Measurements from ENCODE around the gene USP24. TPM values are rescaled to one million over a fixed set of nuclear protein-coding genes. Genes with fewer than 3 reads are reported as not detected.
"Not testable (repeated sequence)": the region's sequence is repeated elsewhere in the genome, so short reads cannot be mapped to it uniquely, and the experiment has no call there.

The USP24 gene
- total and polyA plus RNA-seq, 2 donors (not counting 3 experiments of a cell fraction or from before 2014, with no cell fraction given), result 8.2 to 30.0 TPM

GRCh38 chr1:55230659-55231058, 15.5 kb upstream of the USP24 start:
- Histone ChIP-seq H3K27ac (ENCODE audit: insufficient read depth, low read depth, low read length) (no peak overlapping the region), H3K9me1 (replicated peaks; ENCODE audit: control insufficient read depth, extremely low read depth, insufficient read depth, low read length) (no peaks in the 10 kb centered on the region), H3K9me3 (replicated peaks; ENCODE audit: control insufficient read depth, insufficient read depth, low read length) (no peaks in the 10 kb centered on the region), H3K4me2 (ENCODE audit: insufficient read depth, low read length) (no peak overlapping the region), H3K4me3 (replicated peaks in 1 of 3; ENCODE audit: insufficient read depth in 1 of 3, low read depth in 1 of 3, low read length in 3 of 3) (no peak overlapping the region), H3K4me1 (ENCODE audit: control insufficient read depth, extremely low read depth, insufficient read depth, low read length) (no peaks in the 10 kb centered on the region), H3K27me3 (ENCODE audit: control insufficient read depth in 2 of 2, insufficient read depth in 2 of 2, low read length in 2 of 2) (peaks cover 3 to 12% of the 10 kb centered on the region in 2 experiments), H3K36me3 (ENCODE audit: control insufficient read depth in 2 of 2, extremely low read depth in 1 of 2, insufficient read depth in 2 of 2, low read length in 2 of 2) (no peaks in the 10 kb centered on the region), H3K9ac (replicated peaks; ENCODE audit: extremely low read depth, insufficient read depth, low read length) (no peak overlapping the region), H3K79me2 (ENCODE audit: control insufficient read depth, insufficient read depth, low read length) (no peaks in the 10 kb centered on the region), H2AFZ (ENCODE audit: low read depth, low read length) (no peak overlapping the region), H4K20me1 (replicated peaks; ENCODE audit: control insufficient read depth, extremely low read depth, insufficient read depth, low read length) (no peaks in the 10 kb centered on the region)
- FAIRE-seq (no peak), DNase-seq (ENCODE audit: low read depth, low spot score) (no peak)
- ChIA-PET CTCF (interaction anchor here (0.9 to 1.4 kb wide), 2 partner anchors 21 to 26 kb away, joined by 3 read pairs; no protein-coding TSS in a partner anchor), POLR2A (no interaction called here)
- no peak for TF ChIP-seq POLR2A (IDR thresholded peaks at IDR 0.05; ENCODE audit: low read depth, low read length)
- TF ChIP-seq JUN (IDR thresholded peaks at IDR 0.05; ENCODE audit: borderline replicate concordance, insufficient read depth, insufficient read length, low read depth), result no peak
- no peak for TF ChIP-seq MAX (IDR thresholded peaks at IDR 0.05; ENCODE audit: insufficient read depth, insufficient read length)
- TF ChIP-seq GATA2 (IDR thresholded peaks at IDR 0.05; ENCODE audit: insufficient read depth, insufficient read length, low read depth, low read length), result no peak
- no peak for TF ChIP-seq EZH2 (IDR thresholded peaks at IDR 0.05; ENCODE audit: borderline replicate concordance, low read depth, low read length, severe bottlenecking)
- TF ChIP-seq CTCF (IDR thresholded peaks at IDR 0.05; ENCODE audit: extremely low read depth in 1 of 2, insufficient read depth in 1 of 2, low read depth in 1 of 2, low read length in 2 of 2), result no peak
- no peak for TF ChIP-seq MYC (IDR thresholded peaks at IDR 0.05; ENCODE audit: low read depth, low read length)
- no peak for TF ChIP-seq POLR2AphosphoS5 (IDR thresholded peaks at IDR 0.05; ENCODE audit: insufficient read depth, low read depth, low read length)
- TF ChIP-seq FOS (IDR thresholded peaks at IDR 0.05; ENCODE audit: borderline replicate concordance, insufficient read depth, low read length), result no peak
- BruUV-seq (replicated peaks), result no TSS peak
- dilution Hi-C loops (cut with MboI; ENCODE audit: extremely low pct_ligation_motif_present, low sequenced_read_pairs), result no loop called here
- intact Hi-C loops (cut with micrococcal nuclease), result no loop called here

- CTCF ChIA-PET, result interaction anchor here (0.6 to 1.4 kb wide), 4 partner anchors 9 to 50 kb away, joined by 3 read pairs; no protein-coding TSS in a partner anchor
- H3K9me3 ChIP-seq (replicated peaks; ENCODE audit: control insufficient read depth, insufficient read depth, low read length); H3K9me1 ChIP-seq (replicated peaks; ENCODE audit: control insufficient read depth, extremely low read depth, insufficient read depth, low read length); H3K79me2 ChIP-seq (ENCODE audit: control insufficient read depth, insufficient read depth, low read length); H2AFZ ChIP-seq (ENCODE audit: low read depth, low read length); BruUV-seq (replicated peaks); H3K27ac ChIP-seq (ENCODE audit: insufficient read depth, low read depth, low read length); DNase-seq (ENCODE audit: low read depth, low spot score); H4K20me1 ChIP-seq (replicated peaks; ENCODE audit: control insufficient read depth, extremely low read depth, insufficient read depth, low read length); H3K9ac ChIP-seq (replicated peaks; ENCODE audit: extremely low read depth, insufficient read depth, low read length); H3K4me3 ChIP-seq (replicated peaks in 1 of 3; ENCODE audit: insufficient read depth in 1 of 3, low read depth in 1 of 3, low read length in 3 of 3); H3K4me1 ChIP-seq (ENCODE audit: control insufficient read depth, extremely low read depth, insufficient read depth, low read length); FAIRE-seq; POLR2A ChIA-PET; H3K36me3 ChIP-seq (ENCODE audit: control insufficient read depth in 2 of 2, extremely low read depth in 1 of 2, insufficient read depth in 2 of 2, low read length in 2 of 2); H3K4me2 ChIP-seq (ENCODE audit: insufficient read depth, low read length); dilution Hi-C loops (cut with MboI; ENCODE audit: extremely low pct_ligation_motif_present, low sequenced_read_pairs); intact Hi-C loops (cut with micrococcal nuclease): not testable (repeated sequence)
- peaks cover 3 to 20% of the 10 kb centered on the region in 2 experiments for H3K27me3 ChIP-seq (ENCODE audit: control insufficient read depth in 2 of 2, insufficient read depth in 2 of 2, low read length in 2 of 2)
Measured at GRCh38 chr1:55229726-55230125, 14.6 kb upstream of the USP24 start.

Measured in endothelial cell of umbilical vein (primary cell).